HCT116 (cell line): Measurements from ENCODE around the gene TRIM62. TPM values are rescaled to one million over a fixed set of nuclear protein-coding genes. Genes with fewer than 3 reads are reported as not detected.

Source experiments
- ATAC-seq: fragments of 200-7000 bp; cut with Tn5 transposase; 2 replicates; pipeline ENCODE4 v1.9.1; 2020; ENCODE audit warnings: mild to moderate bottlenecking, moderate library complexity
- BruUV-seq: library from RNA; stranded (reverse); fragments of 400-500 nt; replicated peaks from 2 replicates; lab custom pipeline; 2021; lab: Mats Ljungman, UMichigan
- CTCF ChIA-PET: fragments of 300-600 bp; sonication (Branson Sonifier 250); formaldehyde crosslinking; loops from one replicate; lab custom pipeline; 2021; ENCODE audit warnings: antibody characterized with exemption; lab: Charles Lee
- POLR2A ChIA-PET: fragments of 300-600, 350-600 bp; sonication (Branson Sonifier 250); formaldehyde crosslinking; loops from one replicate; lab custom pipeline; 2021; ENCODE audit warnings: antibody characterized with exemption; lab: Charles Lee
- RAD21 ChIA-PET, 2 experiments: fragments of 300-600 bp; sonication (Branson Sonifier 250); formaldehyde crosslinking; loops; one replicate each; lab custom pipeline; 2023; ENCODE audit warnings: low total read pairs in 2 of 2; ENCODE audit not compliant: uncharacterized antibody in 2 of 2, unreplicated experiment in 2 of 2, low non-redundant PET in 1 of 2; lab: Charles Lee
- DNase-seq: peaks from one replicate; pipeline ENCODE4 v3.0.0-alpha.2; 2010; ENCODE audit warnings: low read depth, low spot score
- H2AFZ ChIP-seq: fragments of 200-600 bp; shearing (Covaris generic), sonication (generic); 2 replicates; pipeline ENCODE4 v1.6.1; 2017; ENCODE audit warnings: low read depth, mixed run types, mixed read lengths, antibody characterized with exemption, low read length; ENCODE audit not compliant: poor library complexity, severe bottlenecking
- H3K27ac ChIP-seq: 2 replicates; pipeline ENCODE4 v1.5.1; 2012; ENCODE audit warnings: low read depth, low read length
- H3K27me3 ChIP-seq: fragments of 200-600 bp; sonication (generic); 2 replicates; pipeline ENCODE4 v1.6.1; 2016; ENCODE audit warnings: mixed run types, low read length, mixed read lengths; ENCODE audit not compliant: insufficient read depth
- H3K36me3 ChIP-seq, 2 experiments: fragments of 200-500 bp in 1 of 2; fragments of 200-600 bp in 1 of 2; sonication (Bioruptor generic) in 1 of 2; sonication (generic) in 1 of 2; 2 replicates each; pipeline versions ENCODE4 v1.5.1 to v1.6.1; 2014 to 2016; ENCODE audit warnings: low read length in 2 of 2, inconsistent platforms in 1 of 2, mixed read lengths in 1 of 2, mixed run types in 1 of 2; ENCODE audit not compliant: insufficient read depth in 2 of 2, control insufficient read depth in 1 of 2
- H3K4me1 ChIP-seq, 2 experiments: fragments of 200-600 bp in 1 of 2; sonication (generic) in 1 of 2; 2 replicates each; pipeline versions ENCODE4 v1.5.1 to v1.6.1; 2012 to 2017; ENCODE audit warnings: low read length in 2 of 2, inconsistent platforms in 1 of 2, mild to moderate bottlenecking in 1 of 2, mixed read lengths in 1 of 2, mixed run types in 1 of 2, moderate library complexity in 1 of 2; ENCODE audit not compliant: insufficient read depth in 2 of 2, control insufficient read depth in 1 of 2
- H3K4me2 ChIP-seq: fragments of 200-600 bp; sonication (generic); 2 replicates; pipeline ENCODE4 v1.6.1; 2017; ENCODE audit warnings: mixed run types, low read length, mixed read lengths
- H3K4me3 ChIP-seq, 2 experiments: fragments of 200-600 bp in 1 of 2; sonication (generic) in 1 of 2; replicated peaks in 1 of 2; 2 replicates each; pipeline ENCODE4 v1.5.1; 2011 to 2016; ENCODE audit warnings: low read length in 2 of 2, control low read depth in 1 of 2, low read depth in 1 of 2, mild to moderate bottlenecking in 1 of 2, mixed read lengths in 1 of 2, mixed run types in 1 of 2
- H3K79me2 ChIP-seq: fragments of 200-600 bp; sonication (generic); 2 replicates; pipeline ENCODE4 v1.6.1; 2017; ENCODE audit warnings: mild to moderate bottlenecking, mixed run types, low read length, moderate library complexity, mixed read lengths; ENCODE audit not compliant: insufficient read depth
- H3K9ac ChIP-seq: fragments of 200-600 bp; sonication (generic); 2 replicates; pipeline ENCODE4 v1.6.1; 2016; ENCODE audit warnings: low read length, mixed read lengths
- H3K9me2 ChIP-seq: fragments of 200-600 bp; sonication (generic), shearing (Covaris generic); 2 replicates; pipeline ENCODE4 v1.6.1; 2017; ENCODE audit warnings: mixed run types, mild to moderate bottlenecking, moderate library complexity; ENCODE audit not compliant: insufficient read depth
- H3K9me3 ChIP-seq, 2 experiments: fragments of 200-500 bp in 1 of 2; fragments of 200-600 bp in 1 of 2; sonication (Bioruptor generic) in 1 of 2; sonication (generic) in 1 of 2; 2 replicates each; pipeline ENCODE4 v1.6.1; 2014 to 2017; ENCODE audit warnings: low read length in 2 of 2, mixed read lengths in 2 of 2, inconsistent platforms in 1 of 2, low read depth in 1 of 2, mild to moderate bottlenecking in 1 of 2, mixed run types in 1 of 2, moderate library complexity in 1 of 2; ENCODE audit not compliant: control insufficient read depth in 1 of 2, insufficient read depth in 1 of 2
- H4K20me1 ChIP-seq: fragments of 200-600 bp; sonication (generic), shearing (Covaris generic); 2 replicates; pipeline ENCODE4 v1.6.1; 2017; ENCODE audit warnings: mixed run types, mild to moderate bottlenecking, moderate library complexity; ENCODE audit not compliant: insufficient read depth
- ATF3 ChIP-seq: IDR thresholded peaks from 2 replicates; pipeline ENCODE4 v1.6.1; 2012
- CBX3 ChIP-seq: IDR thresholded peaks from 2 replicates; pipeline ENCODE4 v1.6.1; 2012; ENCODE audit warnings: low read depth
- CEBPB ChIP-seq: IDR thresholded peaks from 2 replicates; pipeline ENCODE4 v1.6.1; 2012; ENCODE audit warnings: low read depth
- CTCF ChIP-seq, 3 experiments: fragments of 200-600 bp in 1 of 3; sonication (generic) in 1 of 3; IDR thresholded peaks in 2 of 3; conservative IDR thresholded peaks in 1 of 3; 2 replicates each; pipeline ENCODE4 v1.5.1; 2012 to 2017; ENCODE audit warnings: low read depth in 2 of 3, low read length in 2 of 3, antibody characterized with exemption in 1 of 3, borderline replicate concordance in 1 of 3, control low read depth in 1 of 3, mild to moderate bottlenecking in 1 of 3, mixed read lengths in 1 of 3, mixed run types in 1 of 3, moderate library complexity in 1 of 3; ENCODE audit not compliant: insufficient read depth in 1 of 3
- EGR1 ChIP-seq: IDR thresholded peaks from 2 replicates; pipeline ENCODE4 v1.6.1; 2012; ENCODE audit warnings: low read depth
- EZH2phosphoT487 ChIP-seq: fragments of 200-600 bp; IDR thresholded peaks from 2 replicates; pipeline ENCODE4 v1.6.1; 2018; ENCODE audit warnings: antibody characterized with exemption, borderline replicate concordance
- FOSL1 ChIP-seq: IDR thresholded peaks from 2 replicates; pipeline ENCODE4 v1.6.1; 2012; ENCODE audit warnings: low read depth
- JUND ChIP-seq: IDR thresholded peaks from 2 replicates; pipeline ENCODE4 v1.6.1; 2012
- POLR2AphosphoS5 ChIP-seq: IDR thresholded peaks from 2 replicates; pipeline ENCODE4 v1.6.1; 2011; ENCODE audit warnings: mild to moderate bottlenecking, low read depth, low read length, moderate library complexity
- SIN3A ChIP-seq: IDR thresholded peaks from 2 replicates; pipeline ENCODE4 v1.6.1; 2012; ENCODE audit warnings: low read depth
- SP1 ChIP-seq: IDR thresholded peaks from 2 replicates; pipeline ENCODE4 v1.6.1; 2012; ENCODE audit warnings: low read depth
- SRF ChIP-seq: IDR thresholded peaks from 2 replicates; pipeline ENCODE4 v1.6.1; 2012; ENCODE audit warnings: low read depth
- TCF7L2 ChIP-seq: IDR thresholded peaks from 2 replicates; pipeline ENCODE4 v1.7.0; 2011; ENCODE audit warnings: borderline replicate concordance, inconsistent platforms; ENCODE audit not compliant: insufficient read depth, insufficient read length; ENCODE audit errors: extremely low read depth
- YY1 ChIP-seq: IDR thresholded peaks from 2 replicates; pipeline ENCODE4 v1.6.1; 2011; ENCODE audit warnings: low read length, low read depth, moderate library complexity, mild to moderate bottlenecking; ENCODE audit not compliant: insufficient replicate concordance; ENCODE audit errors: extremely low read depth
- ZBTB33 ChIP-seq: IDR thresholded peaks from 2 replicates; pipeline ENCODE4 v1.6.1; 2011; ENCODE audit warnings: mild to moderate bottlenecking, low read length, moderate library complexity; ENCODE audit not compliant: insufficient replicate concordance; ENCODE audit errors: extremely low read depth
- ZFX ChIP-seq: fragments of 450-650 bp; IDR thresholded peaks from 2 replicates; pipeline ENCODE4 v1.6.1; 2017
- ZNF274 ChIP-seq: fragments of 200-500 bp; sonication (Bioruptor generic); IDR thresholded peaks from 2 replicates; pipeline ENCODE4 v1.6.1; 2014; ENCODE audit warnings: mild to moderate bottlenecking, low read depth, low read length, inconsistent platforms
- intact Hi-C: fragments of 100-400 bp; cut with micrococcal nuclease; formaldehyde crosslinking; loops from 2 replicates; pipeline ENCODE4 v1.10.0; 2022
- total RNA-seq: library from RNA; stranded (reverse); gene quantifications from one replicate; pipeline ENCODE4 v1.2.1, GENCODE V29; 2021; ENCODE audit not compliant: unreplicated experiment

TRIM62 gene
- total RNA-seq, 1 experiment from 2014 or later = 6.5 TPM

GRCh38 chr1:33182401-33182841, 578 bp upstream of the TRIM62 start:
- no peak overlapping the region for H3K9ac ChIP-seq

More at GRCh38 chr1:33182401-33182841, 578 bp upstream of the TRIM62 start:
- Histone ChIP-seq H3K4me3 (peak overlapping the region; percentile 68 to 80; a peak in 3 of 4 replicates), H3K27ac (no peak overlapping the region), H3K9me3 (no peaks in the 10 kb centered on the region), H2AFZ (peak overlapping the region; percentile 88), H4K20me1 (no peaks in the 10 kb centered on the region), H3K4me2 (peak overlapping the region; percentile 100), H3K36me3 (no peaks in the 10 kb centered on the region), H3K4me1 (peaks cover 7 to 25% of the 10 kb centered on the region in 2 experiments; a peak in 3 of 4 replicates), H3K27me3 (no peaks in the 10 kb centered on the region), H3K79me2 (no peaks in the 10 kb centered on the region), H3K9me2 (0 out of 2 replicates have a peak, but pooled peaks cover 5% of the 10 kb centered on the region)
- intact Hi-C loops = no loop called here
- TF ChIP-seq POLR2AphosphoS5 = no peak
- TF ChIP-seq CEBPB = no peak
- TF ChIP-seq ZBTB33 = no peak
- TF ChIP-seq ZNF274 = no peak
- TF ChIP-seq ZFX = no peak
- TF ChIP-seq EZH2phosphoT487 = no peak
- no peak for TF ChIP-seq ATF3
- TF ChIP-seq EGR1 = no peak
- TF ChIP-seq FOSL1 = no peak
- no peak for TF ChIP-seq JUND
- TF ChIP-seq SRF = no peak
- no peak for TF ChIP-seq SIN3A
- TF ChIP-seq YY1 = no peak
- no peak for TF ChIP-seq TCF7L2
- no peak for TF ChIP-seq SP1
- no peak for TF ChIP-seq CTCF (IDR thresholded peaks at IDR 0.05 in 2 of 3, conservative IDR thresholded peaks at IDR 0.05 in 1 of 3; ENCODE audit: borderline replicate concordance in 1 of 3, insufficient read depth in 1 of 3, low read depth in 2 of 3, low read length in 2 of 3)
- no peak for TF ChIP-seq CBX3
- CTCF ChIA-PET = interaction anchor here (1.5 kb wide), 1 partner anchor 36 kb away, joined by 3 read pairs; no protein-coding TSS in a partner anchor
- no TSS peak for BruUV-seq
- POLR2A ChIA-PET = interaction anchor here (1.0 kb wide), 1 partner anchor 55 kb away, joined by 3 read pairs; no protein-coding TSS in a partner anchor
- ATAC-seq (no peak), DNase-seq (no peak)
- RAD21 ChIA-PET = no interaction called here
